Karpas-422 (cell line): ENCODE results near the gene CYB561D2. TPM values are rescaled to one million over a fixed set of nuclear protein-coding genes. Genes with fewer than 3 reads are reported as not detected.
A peak's percentile ranks its signal among the peaks of the same experiment; 100 is the strongest.

Experiments
- DNase-seq: peaks from one replicate; pipeline ENCODE4 v3.0.0-alpha.2; 2015
- H2AFZ ChIP-seq: fragments of 200-600 bp; sonication (generic); 2 replicates; pipeline ENCODE4 v1.6.1; 2014; ENCODE audit warnings: antibody characterized with exemption, low read length, mixed read lengths
- H3K27ac ChIP-seq: fragments of 200-600 bp; sonication (generic); 2 replicates; pipeline ENCODE4 v1.5.1; 2014; ENCODE audit warnings: mild to moderate bottlenecking, low read length, moderate library complexity
- H3K27me3 ChIP-seq: fragments of 200-600 bp; sonication (generic); 2 replicates; pipeline ENCODE4 v1.6.1; 2014; ENCODE audit warnings: low read length, mixed read lengths
- H3K36me3 ChIP-seq: fragments of 200-600 bp; sonication (generic); 2 replicates; pipeline ENCODE4 v1.6.1; 2014; ENCODE audit warnings: low read length, mixed read lengths; ENCODE audit not compliant: insufficient read depth
- H3K4me1 ChIP-seq: fragments of 200-600 bp; sonication (generic); 2 replicates; pipeline ENCODE4 v1.6.1; 2014; ENCODE audit warnings: mild to moderate bottlenecking, low read length, mixed read lengths
- H3K4me2 ChIP-seq: fragments of 200-600 bp; sonication (generic); 2 replicates; pipeline ENCODE4 v1.6.1; 2014; ENCODE audit warnings: low read length, low read depth, mild to moderate bottlenecking; ENCODE audit not compliant: poor library complexity, severe bottlenecking
- H3K4me3 ChIP-seq: fragments of 200-600 bp; sonication (generic); 2 replicates; pipeline ENCODE4 v1.5.1; 2014; ENCODE audit warnings: mild to moderate bottlenecking, antibody characterized with exemption, low read length, mixed read lengths
- H3K79me2 ChIP-seq: fragments of 200-600 bp; sonication (generic); 2 replicates; pipeline ENCODE4 v1.6.1; 2014; ENCODE audit warnings: mild to moderate bottlenecking, low read length, mixed read lengths
- H3K9ac ChIP-seq: fragments of 200-600 bp; sonication (generic); 2 replicates; pipeline ENCODE4 v1.6.0; 2014; ENCODE audit warnings: low read length
- H3K9me2 ChIP-seq: fragments of 200-600 bp; sonication (generic), shearing (Covaris generic); replicated peaks from 2 replicates; pipeline ENCODE4 v1.6.0; 2014; ENCODE audit warnings: mild to moderate bottlenecking, low read length, moderate library complexity; ENCODE audit not compliant: insufficient read depth
- H3K9me3 ChIP-seq: fragments of 300-700, 200-600 bp; sonication (generic); 2 replicates; pipeline ENCODE4 v1.6.1; 2014; ENCODE audit warnings: low read length, mixed read lengths
- H4K20me1 ChIP-seq: fragments of 200-600 bp; sonication (generic); 2 replicates; pipeline ENCODE4 v1.6.1; 2014; ENCODE audit warnings: mild to moderate bottlenecking, antibody characterized with exemption, low read length, low read depth; ENCODE audit not compliant: insufficient read depth
- total RNA-seq: library from RNA; depleted of rRNA; stranded (reverse); fragments of >200 nt; shearing (Covaris generic); gene quantifications from 2 replicates; pipeline ENCODE4 v1.2.3, GENCODE V29; 2014; ENCODE audit warnings: low replicate concordance

Gene CYB561D2
- total RNA-seq, 1 experiment from 2014 or later, result 32.5 TPM

DNA sequence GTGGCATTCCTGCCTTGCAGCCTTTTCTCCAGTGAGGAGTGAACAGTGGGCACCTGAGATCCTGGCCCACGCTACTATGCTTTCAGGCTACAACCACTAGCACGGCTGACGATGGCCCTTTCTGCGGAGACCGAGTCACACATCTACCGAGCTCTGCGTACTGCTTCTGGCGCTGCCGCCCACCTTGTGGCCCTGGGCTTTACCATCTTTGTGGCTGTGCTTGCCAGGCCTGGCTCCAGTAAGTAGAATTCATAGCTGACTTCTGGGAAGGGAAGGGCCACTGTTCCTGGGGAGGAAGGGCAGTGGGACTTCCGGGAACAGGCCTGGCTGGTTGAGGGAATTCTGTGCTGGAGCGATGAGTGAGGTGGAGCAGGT, 648 bp downstream of the CYB561D2 start:
- H3K9me2 ChIP-seq, result no peaks in the 10 kb centered on the region
- H3K9ac ChIP-seq, result peak overlapping the region; percentile 88
- H3K4me2 ChIP-seq, result peak overlapping the region; percentile 99
- H3K36me3 ChIP-seq, result peaks cover 8% of the 10 kb centered on the region; the same call in 1 of the 2 replicates
- no peaks in the 10 kb centered on the region for H3K9me3 ChIP-seq
- no peaks in the 10 kb centered on the region for H3K27me3 ChIP-seq
- H2AFZ ChIP-seq, result peak overlapping the region; percentile 34; the same call in 1 of the 2 replicates
- peak overlapping the region; percentile 85 for H3K4me3 ChIP-seq
- DNase-seq, result no peak
- no peaks in the 10 kb centered on the region; the same call in 1 of the 2 replicates for H4K20me1 ChIP-seq
- peaks cover 36% of the 10 kb centered on the region for H3K79me2 ChIP-seq
- H3K27ac ChIP-seq, result no peak overlapping the region
- H3K4me1 ChIP-seq, result peaks cover 36% of the 10 kb centered on the region

DNA sequence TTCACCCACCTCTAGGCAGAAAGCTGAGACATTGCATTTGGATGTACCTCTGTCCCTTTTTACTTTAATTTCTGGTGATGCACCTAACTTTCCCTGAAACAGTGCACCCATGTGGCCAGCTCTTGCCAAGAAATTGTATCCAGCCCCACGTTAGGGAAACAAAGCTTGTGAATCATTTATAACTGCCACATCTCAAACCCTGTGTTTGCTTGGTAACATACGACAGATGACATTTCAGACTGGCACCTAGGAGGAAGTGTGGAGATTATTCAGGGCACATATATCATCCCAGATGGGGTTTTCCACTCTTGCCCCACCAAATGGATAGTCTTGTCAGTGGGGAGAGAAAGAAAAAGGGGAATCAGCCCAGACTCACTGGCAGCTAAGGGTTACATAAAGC, 2.1 kb downstream of the CYB561D2 start:
- no peaks in the 10 kb centered on the region for H3K9me3 ChIP-seq
- no peak overlapping the region for H3K4me2 ChIP-seq
- DNase-seq, result peak; percentile 68
- no peak overlapping the region for H3K9ac ChIP-seq
- H3K9me2 ChIP-seq, result no peaks in the 10 kb centered on the region
- no peaks in the 10 kb centered on the region for H3K27me3 ChIP-seq
- H3K36me3 ChIP-seq, result peaks cover 8% of the 10 kb centered on the region; the same call in 1 of the 2 replicates
- H3K27ac ChIP-seq, result no peak overlapping the region
- H4K20me1 ChIP-seq, result no peaks in the 10 kb centered on the region; the same call in 1 of the 2 replicates
- peaks cover 51% of the 10 kb centered on the region for H3K4me1 ChIP-seq
- no peak overlapping the region for H3K4me3 ChIP-seq
- H3K79me2 ChIP-seq, result peaks cover 51% of the 10 kb centered on the region
- no peak overlapping the region for H2AFZ ChIP-seq

DNA sequence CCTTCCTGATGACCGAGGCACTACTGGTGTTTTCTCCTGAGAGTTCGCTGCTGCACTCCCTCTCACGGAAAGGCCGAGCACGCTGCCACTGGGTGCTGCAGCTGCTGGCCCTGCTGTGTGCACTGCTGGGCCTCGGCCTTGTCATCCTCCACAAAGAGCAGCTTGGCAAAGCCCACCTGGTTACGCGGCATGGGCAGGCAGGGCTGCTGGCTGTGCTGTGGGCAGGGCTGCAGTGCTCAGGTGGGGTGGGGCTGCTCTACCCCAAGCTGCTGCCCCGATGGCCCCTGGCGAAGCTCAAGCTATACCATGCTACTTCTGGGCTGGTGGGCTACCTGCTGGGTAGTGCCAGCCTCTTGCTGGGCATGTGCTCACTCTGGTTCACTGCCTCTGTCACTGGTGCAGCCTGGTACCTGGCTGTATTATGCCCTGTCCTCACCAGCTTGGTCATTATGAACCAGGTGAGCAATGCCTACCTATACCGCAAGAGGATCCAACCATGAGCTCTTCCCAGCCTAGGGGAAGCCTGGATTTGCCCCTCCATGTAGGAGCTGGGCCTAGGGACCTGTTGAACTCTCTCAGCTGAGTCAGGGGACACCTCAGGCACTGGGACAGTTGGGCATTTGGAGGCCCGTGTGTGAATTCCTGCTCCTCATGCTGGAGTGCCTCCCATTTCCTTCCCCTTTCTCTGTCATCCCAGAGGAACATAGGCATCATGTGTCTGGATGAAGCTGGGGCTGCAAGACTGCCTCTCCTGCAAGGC, 2.8 kb downstream of the CYB561D2 start:
- H2AFZ ChIP-seq, result no peak overlapping the region
- H3K36me3 ChIP-seq, result peaks cover 8% of the 10 kb centered on the region; the same call in 1 of the 2 replicates
- H3K4me3 ChIP-seq, result no peak overlapping the region
- no peak for DNase-seq
- H3K79me2 ChIP-seq, result peaks cover 57% of the 10 kb centered on the region
- no peaks in the 10 kb centered on the region for H3K9me2 ChIP-seq
- no peaks in the 10 kb centered on the region for H3K27me3 ChIP-seq
- no peak overlapping the region for H3K4me2 ChIP-seq
- no peaks in the 10 kb centered on the region for H3K9me3 ChIP-seq
- H3K27ac ChIP-seq, result no peak overlapping the region
- peaks cover 58% of the 10 kb centered on the region for H3K4me1 ChIP-seq
- no peak overlapping the region for H3K9ac ChIP-seq
- H4K20me1 ChIP-seq, result no peaks in the 10 kb centered on the region; the same call in 1 of the 2 replicates

DNA sequence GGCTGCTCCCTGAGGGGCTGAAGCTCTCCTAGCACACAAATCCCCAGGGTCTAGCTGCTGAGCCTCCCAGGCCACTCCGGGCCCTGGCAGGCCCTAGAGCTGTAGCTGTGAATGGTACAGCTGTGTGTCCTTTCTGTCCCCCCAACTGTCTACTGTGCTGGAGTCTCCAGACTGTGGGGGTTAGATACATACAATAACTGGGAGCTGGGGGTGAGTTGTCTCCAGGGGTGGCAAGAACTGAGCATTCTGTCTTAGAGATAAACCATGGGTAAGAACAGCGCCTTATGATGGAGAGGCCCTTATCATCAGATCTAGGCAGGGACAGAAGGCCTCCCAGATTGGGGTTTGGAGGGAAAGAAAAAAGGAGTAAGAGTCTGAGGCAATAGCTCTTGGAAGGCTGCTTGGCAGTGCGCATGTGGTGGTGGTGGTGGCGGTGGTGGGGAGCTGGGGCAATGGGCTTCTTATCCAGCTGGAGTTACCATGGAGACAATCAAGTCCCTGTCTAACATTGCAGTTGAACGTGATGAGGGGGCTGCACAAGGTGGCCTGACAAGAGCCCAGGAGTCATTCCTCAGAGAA, 3.6 kb downstream of the CYB561D2 start:
- Histone ChIP-seq H3K9ac (no peak overlapping the region), H2AFZ (no peak overlapping the region), H3K4me3 (no peak overlapping the region), H3K27ac (no peak overlapping the region), H3K4me2 (no peak overlapping the region), H3K4me1 (peaks cover 57% of the 10 kb centered on the region), H3K79me2 (peaks cover 63% of the 10 kb centered on the region), H3K9me2 (no peaks in the 10 kb centered on the region), H4K20me1 (no peaks in the 10 kb centered on the region; the same call in 1 of the 2 replicates), H3K27me3 (no peaks in the 10 kb centered on the region), H3K36me3 (peaks cover 8% of the 10 kb centered on the region; the same call in 1 of the 2 replicates), H3K9me3 (no peaks in the 10 kb centered on the region)
- no peak for DNase-seq

DNA sequence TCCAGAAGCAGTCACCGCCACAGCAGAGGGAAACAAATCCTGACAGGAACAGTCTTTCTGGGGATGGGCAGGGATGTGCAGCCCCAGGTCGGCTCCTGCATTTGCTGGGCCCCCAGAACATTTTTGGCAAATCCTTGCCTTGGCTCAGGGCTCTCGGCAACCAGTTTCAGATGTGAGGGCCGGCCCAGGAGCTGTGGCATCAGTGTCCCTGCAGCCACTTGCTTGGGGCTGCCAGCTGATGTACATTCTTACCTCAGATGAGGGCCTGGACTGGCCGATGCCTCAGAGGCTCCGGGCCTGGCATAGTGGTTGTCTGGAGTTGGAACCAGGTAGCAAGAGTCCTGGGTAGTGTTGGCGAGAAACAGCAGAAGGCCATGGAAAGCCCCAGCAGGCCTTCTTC, 4.2 kb downstream of the CYB561D2 start:
- no peaks in the 10 kb centered on the region for H3K9me2 ChIP-seq
- peaks cover 57% of the 10 kb centered on the region for H3K79me2 ChIP-seq
- no peak for DNase-seq
- H3K9me3 ChIP-seq, result no peaks in the 10 kb centered on the region
- H3K4me3 ChIP-seq, result no peak overlapping the region
- H3K4me2 ChIP-seq, result no peak overlapping the region
- peaks cover 54% of the 10 kb centered on the region for H3K4me1 ChIP-seq
- no peak overlapping the region for H3K9ac ChIP-seq
- peaks cover 8% of the 10 kb centered on the region; the same call in 1 of the 2 replicates for H3K36me3 ChIP-seq
- H4K20me1 ChIP-seq, result no peaks in the 10 kb centered on the region; the same call in 1 of the 2 replicates
- no peak overlapping the region for H2AFZ ChIP-seq
- no peak overlapping the region for H3K27ac ChIP-seq
- no peaks in the 10 kb centered on the region for H3K27me3 ChIP-seq

DNA sequence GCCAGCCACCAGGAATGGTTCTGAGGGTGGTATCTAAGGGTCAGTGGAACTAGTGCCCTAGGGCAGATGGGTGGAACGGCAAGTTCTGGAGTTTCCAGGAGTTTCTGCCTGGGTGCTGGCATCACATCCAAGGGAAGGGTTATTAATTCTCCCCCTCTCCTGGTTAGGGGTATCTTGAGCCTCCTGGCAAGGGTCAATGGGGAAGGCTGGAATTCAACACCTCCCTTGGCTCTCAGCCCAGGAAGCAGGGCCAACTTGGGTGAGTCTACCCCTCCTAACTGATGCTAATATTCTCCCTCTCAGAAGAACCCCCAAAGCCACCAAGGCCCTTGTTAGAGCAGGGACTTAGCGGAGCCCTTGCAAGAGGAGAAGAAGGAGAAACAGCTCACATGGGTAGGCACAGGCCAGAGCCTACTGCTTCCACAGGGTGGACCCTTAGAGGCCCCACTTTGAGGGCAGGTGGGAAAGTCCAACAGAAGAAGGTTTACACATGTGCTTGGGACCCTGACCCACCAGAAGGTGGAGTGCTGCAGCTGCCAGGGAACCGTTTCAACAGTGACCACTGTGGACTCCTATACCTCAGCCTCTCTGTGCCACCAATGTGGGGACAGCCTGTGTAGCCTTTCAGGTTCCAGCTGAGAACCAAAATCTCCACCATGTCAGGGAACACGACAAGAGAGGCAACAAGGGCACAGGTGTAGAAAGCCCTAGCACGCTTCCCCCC, 5.3 kb downstream of the CYB561D2 start:
- H3K36me3 ChIP-seq, result peaks cover 8% of the 10 kb centered on the region; the same call in 1 of the 2 replicates

DNA sequence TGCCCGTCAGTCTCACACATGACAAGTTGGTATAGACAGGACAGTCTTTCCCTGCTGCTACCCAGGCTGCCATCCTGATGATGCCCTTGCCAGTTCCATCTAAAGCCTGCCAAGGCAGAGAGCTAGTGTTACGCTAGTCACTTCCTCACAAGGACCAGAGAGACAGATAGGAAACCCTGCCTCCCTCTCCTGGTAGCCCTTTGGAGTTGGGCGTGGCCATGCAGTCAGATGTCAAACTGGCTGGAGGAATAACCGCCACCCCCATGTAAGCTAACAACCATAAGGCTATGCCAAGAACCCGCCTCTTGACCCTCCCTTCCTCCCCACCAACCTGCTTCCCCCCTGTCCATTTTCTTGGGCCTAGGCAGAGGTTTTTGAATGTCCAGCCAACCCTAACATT, 5.9 kb downstream of the CYB561D2 start:
- Histone ChIP-seq H3K36me3 (peaks cover 8% of the 10 kb centered on the region; the same call in 1 of the 2 replicates), H2AFZ (no peak overlapping the region), H3K9ac (peak overlapping the region; percentile 93), H3K4me2 (peak overlapping the region; percentile 70), H3K27ac (no peak overlapping the region), H4K20me1 (no peaks in the 10 kb centered on the region; the same call in 1 of the 2 replicates), H3K4me1 (peaks cover 46% of the 10 kb centered on the region), H3K9me2 (no peaks in the 10 kb centered on the region), H3K79me2 (peaks cover 46% of the 10 kb centered on the region), H3K4me3 (peak overlapping the region; percentile 83; the same call in 1 of the 2 replicates), H3K9me3 (no peaks in the 10 kb centered on the region), H3K27me3 (no peaks in the 10 kb centered on the region)
- no peak for DNase-seq

More for the DNA sequence above, 5.3 kb downstream of the CYB561D2 start:
- Histone ChIP-seq H3K9me3 (no peaks in the 10 kb centered on the region), H3K27me3 (no peaks in the 10 kb centered on the region), H3K4me2 (peak overlapping the region; percentile 70), H3K79me2 (peaks cover 51% of the 10 kb centered on the region), H3K4me1 (peaks cover 51% of the 10 kb centered on the region), H3K9ac (peak overlapping the region; percentile 43), H3K27ac (no peak overlapping the region), H4K20me1 (no peaks in the 10 kb centered on the region; the same call in 1 of the 2 replicates), H2AFZ (no peak overlapping the region), H3K9me2 (no peaks in the 10 kb centered on the region), H3K4me3 (peak overlapping the region; percentile 14; the same call in 1 of the 2 replicates)
- no peak for DNase-seq
